Ovary (tissue), 3 donors: ENCODE results near the gene CHD6.

Experiments
- CTCF ChIP-seq, 3 donors: fragments of 450-650 bp in 2 of 3; fragments of 200-600 bp in 1 of 3; IDR thresholded peaks; one replicate each; pipeline versions ENCODE4 v1.5.1 to v1.8.0; 2016 to 2022; ENCODE audit warnings: antibody characterized with exemption in 3 of 3, mild to moderate bottlenecking in 1 of 3
- POLR2A ChIP-seq: fragments of 450-650 bp; IDR thresholded peaks from one replicate; pipeline ENCODE4 v1.6.1; 2017; ENCODE audit warnings: antibody characterized with exemption, mild to moderate bottlenecking, moderate library complexity
- donor health status: DM: no; HTN: no; CAD: no.

GRCh38 chr20:41613321-41613720 is 4.9 kb downstream of the CHD6 start:
- TF ChIP-seq CTCF (IDR thresholded peaks at IDR 0.05) (no peak), POLR2A (no peak)
